ENCODE data around the gene INTS2.

INTS2 gene

GRCh38 chr17:61816538-61816937, 111.2 kb downstream of the INTS2 start:
- no peak for DNase-seq

- no peak for DNase-seq
Measured at GRCh38 chr17:61815863-61816503, 111.8 kb downstream of the INTS2 start.

All from activated T-cell treated with anti-CD3 and anti-CD28 coated beads, Interleukin-2, amount 50 U/mL, for 48 hours (primary cell).